Measurements from ENCODE around the gene LRRN2.
"Not testable (repeated sequence)": the region's sequence is repeated elsewhere in the genome, so short reads cannot be mapped to it uniquely, and the experiment has no call there.

Gene LRRN2

DNA sequence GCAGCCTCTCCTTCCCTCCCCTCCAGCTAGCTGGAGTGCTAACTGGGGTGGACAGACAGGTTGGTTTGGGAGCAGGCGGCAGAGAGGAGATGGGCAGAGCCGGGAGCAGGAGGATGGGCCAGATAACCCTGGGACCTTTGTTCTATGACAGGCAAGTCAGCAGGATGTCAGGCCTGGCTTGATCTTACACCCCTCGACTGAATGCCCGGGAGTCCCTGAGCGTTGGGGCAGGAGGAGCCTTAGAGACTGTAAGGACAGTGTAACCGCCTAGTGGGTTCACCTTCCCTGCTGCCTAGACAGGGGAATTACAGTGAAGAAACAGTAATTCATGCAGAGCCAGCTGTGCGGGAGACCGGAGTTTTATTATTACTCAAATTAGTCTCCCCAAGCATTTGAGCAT, 109.1 kb downstream of the LRRN2 start:
- DNase-seq (ENCODE audit: low read depth, low spot score) = peak; percentile 79

DNA sequence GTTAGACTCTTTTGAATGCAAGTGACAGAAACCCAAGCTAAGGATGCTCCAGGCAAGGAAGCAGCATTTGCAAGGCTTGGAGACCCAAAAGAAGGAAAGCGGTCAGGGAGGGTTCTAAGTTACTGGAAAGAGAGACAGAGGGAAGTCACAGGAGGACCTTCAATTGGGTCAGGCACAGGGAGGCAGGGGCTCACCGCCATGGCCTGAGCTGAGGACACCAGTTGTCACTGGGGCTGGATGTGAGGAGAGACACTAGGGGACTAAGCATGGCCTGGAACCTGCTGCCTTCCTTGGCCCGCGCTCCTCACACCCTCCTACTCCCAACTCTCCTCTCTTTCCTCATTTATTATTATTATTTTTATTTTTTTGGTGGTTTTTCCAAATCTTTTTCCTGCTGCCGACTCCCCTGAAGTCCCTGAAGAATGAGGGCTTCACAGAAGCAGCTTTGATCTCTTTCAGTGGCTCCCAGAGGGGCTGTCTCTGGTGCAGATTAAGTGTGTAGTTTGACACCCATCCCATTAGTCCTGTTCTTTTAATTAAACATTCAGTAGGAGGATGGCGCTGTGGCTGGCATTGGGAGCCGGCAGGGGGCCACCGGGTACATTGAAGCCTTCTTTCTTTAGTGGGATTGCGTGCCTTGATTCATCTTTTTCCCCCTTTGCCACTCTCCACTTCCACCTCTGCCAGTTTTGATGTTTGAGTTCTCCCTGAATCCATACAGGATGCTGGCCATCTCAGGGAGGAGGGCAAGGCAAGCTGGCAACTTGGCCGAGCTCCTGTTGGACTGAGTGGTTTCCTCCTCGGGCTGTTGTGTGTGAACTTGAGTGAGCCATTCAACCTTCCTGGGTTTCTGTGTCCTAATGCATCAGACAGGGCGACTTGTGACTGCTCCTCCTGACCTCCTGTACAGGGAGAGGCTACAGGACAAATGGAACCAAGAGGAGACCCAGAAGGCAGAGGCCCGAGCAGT, 110.0 kb downstream of the LRRN2 start:
- DNase-seq (ENCODE audit: low read depth, low spot score) = no peak

DNA sequence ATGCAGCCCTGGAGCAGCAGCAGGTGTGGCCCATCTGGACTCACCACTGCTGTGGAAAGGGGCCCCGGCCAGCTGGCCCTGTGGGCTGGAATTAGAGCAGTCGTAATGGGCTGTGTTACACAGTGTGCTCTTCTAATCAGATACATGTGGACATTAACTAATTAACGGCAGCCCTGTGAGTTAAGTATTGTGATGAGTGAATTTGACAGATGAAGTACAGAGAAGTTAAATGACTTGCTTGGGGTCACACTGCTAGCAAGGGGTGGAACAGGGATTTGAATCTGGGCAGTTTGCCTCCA, 110.7 kb downstream of the LRRN2 start:
- no peak for DNase-seq (ENCODE audit: low read depth, low spot score)

DNA sequence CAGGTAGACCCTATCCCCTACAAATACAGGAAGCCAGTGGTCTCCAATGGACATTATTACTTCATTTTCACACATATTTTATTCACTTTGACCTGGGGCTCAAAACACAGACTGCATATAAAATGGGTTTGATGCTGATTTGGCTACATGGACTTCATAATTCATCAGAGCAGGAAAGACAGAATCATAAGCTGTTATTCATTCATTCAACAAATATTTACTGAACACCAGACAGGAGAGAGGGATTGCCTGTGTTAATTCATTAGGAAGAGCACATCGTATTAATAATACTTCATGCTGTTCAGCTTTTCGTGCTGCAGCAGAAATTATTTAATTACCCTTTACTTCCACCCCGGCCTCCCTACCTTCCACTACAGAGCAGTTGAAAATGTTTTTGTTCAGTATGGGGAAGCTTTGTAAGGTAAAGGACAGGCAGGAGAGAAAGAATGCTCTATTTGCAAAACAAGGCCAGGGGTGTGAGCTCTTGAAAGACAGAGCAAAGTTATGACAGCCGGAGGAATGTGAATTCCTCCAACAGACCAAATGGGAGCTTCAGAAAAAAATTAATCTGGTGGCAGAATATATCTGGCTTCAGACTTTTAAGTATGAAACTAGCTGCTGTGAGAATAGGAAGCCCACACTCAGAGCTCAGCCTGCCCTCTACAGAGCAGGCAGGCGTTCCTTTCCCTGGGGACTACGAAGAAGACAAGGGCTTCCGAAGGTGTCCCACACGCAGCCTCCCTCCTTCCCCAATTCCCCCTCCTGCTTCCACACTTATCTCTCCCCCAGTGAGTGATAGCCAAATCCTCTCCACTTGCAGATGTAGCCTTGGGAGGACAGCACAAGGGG, 111.3 kb downstream of the LRRN2 start:
- DNase-seq (ENCODE audit: low read depth, low spot score) = peak; percentile 44

DNA sequence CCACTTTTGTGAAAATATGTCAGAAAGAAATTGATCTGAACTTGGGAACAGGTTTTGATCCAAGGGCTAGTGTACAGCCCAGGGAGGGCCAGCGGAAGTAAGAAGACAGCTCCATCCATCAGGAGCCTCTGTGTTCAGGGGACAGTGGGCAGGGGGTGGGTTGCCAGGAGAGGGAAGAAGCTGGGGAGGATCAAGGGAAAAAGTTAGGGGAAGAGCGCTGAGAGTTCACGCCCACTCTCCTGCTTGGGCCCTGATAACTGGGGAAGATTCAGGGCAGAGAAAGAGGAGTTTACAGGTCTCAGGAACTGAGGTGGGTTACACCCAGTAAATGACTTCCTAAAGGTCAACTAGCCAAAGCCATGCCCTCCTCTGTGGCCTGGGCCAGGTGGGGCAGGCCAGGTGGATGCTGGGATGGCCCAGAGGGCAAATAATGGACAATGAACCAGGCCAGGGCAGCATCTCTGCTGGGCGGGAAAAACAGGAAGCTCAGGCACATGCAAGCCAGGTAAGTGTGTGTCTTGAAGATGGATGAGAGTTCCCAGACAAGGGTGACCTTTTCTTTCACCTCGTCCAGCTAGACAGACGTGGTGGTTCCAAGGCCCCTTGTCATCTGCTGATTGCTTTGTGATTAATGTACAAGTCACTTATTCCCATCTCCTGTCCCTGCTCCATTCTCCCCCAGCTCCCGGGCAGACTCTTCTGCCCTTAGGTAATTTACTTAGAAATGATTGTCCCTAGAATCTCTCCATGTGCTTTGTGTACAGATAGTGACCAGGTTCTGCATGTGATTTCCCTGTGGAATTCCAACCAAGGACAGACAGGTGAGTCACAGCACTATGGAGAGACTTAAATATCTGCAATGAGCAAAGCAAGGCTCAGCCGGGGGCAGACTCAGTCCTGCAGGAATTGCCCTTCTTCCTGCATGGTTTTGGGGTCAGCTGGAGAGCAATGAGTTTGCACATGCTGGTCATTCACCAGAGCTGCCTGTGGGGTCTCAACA, 112.3 kb downstream of the LRRN2 start:
- peak; percentile 78 for DNase-seq (ENCODE audit: low read depth, low spot score)

DNA sequence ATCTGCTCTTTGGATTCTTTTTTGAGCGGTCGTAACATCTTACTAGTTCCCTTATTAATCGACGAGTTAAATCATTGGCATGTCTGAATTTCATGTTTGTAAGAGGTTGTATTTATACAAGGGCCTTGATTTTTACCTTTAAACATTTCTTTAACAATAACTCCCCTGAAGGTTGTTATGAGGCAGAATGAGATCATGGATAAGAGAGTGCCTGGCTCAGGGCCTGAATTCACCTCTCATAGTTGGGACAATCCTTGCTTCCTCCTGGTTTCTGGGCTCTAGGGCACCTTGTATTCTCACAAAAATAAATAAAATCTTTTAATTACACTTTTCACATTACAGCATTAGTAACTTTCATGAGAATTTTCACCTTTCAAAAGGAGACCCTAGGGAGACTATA, 113.9 kb downstream of the LRRN2 start:
- DNase-seq (ENCODE audit: low read depth, low spot score) = no peak

DNA sequence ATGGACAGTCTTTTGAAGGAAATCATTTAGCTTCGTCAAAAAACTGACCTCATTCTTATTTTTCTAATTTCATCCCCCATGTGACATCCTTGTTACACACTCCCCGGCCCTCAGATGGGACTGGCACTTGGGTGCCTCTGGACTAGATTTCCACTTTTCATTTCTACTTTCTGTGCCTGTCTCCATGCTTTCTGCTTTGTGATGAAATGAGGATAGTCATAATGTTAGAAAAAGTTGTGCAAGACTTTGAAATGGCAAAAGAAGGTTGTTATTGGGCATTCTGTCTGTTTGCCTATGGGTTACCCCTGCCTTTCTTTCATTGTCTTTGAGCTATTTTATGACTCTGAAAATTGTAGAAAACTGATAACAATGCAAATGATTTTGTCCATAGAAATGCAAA, 114.4 kb downstream of the LRRN2 start:
- DNase-seq (ENCODE audit: low read depth, low spot score) = no peak

DNA sequence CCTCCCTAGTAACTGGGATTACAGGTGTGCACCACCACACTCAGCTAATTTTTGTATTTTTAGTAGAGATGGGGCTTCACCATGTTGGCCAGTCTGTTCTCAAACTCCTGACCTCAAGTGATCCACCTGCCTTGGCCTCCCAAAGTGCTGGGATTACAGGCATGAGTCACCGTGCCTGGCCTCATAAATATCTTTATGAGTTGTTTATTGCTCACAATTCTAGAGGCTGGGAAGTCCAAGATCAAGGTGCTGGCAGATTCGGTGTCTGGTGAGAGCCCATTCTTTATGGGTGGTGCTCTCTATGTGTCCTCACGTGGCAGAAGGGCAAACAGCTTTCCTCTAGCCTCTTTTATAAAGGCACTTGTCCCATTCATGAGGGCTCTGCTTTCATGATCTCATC, 115.5 kb downstream of the LRRN2 start:
- not testable (repeated sequence) for DNase-seq (ENCODE audit: low read depth, low spot score)

DNA sequence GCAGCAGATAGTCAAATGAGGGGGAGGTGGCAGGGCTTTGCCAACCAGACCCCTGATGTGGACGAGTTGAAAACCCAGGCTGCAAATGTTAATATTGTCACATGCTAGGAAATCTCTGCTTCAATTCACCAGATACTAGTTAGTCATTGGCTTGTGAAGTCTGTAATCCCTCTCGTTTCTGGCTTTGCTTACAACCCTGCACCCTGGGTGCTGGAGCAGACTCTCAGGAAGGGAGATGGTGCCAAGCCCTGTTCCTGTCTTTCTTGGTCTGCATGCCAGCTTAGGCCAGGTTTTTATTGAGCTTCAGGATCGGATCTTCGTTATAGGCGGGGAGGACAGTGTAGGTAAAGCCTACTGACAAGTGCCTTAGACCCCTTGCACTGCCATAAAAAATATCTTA, 116.1 kb downstream of the LRRN2 start:
- DNase-seq (ENCODE audit: low read depth, low spot score) = no peak

DNA sequence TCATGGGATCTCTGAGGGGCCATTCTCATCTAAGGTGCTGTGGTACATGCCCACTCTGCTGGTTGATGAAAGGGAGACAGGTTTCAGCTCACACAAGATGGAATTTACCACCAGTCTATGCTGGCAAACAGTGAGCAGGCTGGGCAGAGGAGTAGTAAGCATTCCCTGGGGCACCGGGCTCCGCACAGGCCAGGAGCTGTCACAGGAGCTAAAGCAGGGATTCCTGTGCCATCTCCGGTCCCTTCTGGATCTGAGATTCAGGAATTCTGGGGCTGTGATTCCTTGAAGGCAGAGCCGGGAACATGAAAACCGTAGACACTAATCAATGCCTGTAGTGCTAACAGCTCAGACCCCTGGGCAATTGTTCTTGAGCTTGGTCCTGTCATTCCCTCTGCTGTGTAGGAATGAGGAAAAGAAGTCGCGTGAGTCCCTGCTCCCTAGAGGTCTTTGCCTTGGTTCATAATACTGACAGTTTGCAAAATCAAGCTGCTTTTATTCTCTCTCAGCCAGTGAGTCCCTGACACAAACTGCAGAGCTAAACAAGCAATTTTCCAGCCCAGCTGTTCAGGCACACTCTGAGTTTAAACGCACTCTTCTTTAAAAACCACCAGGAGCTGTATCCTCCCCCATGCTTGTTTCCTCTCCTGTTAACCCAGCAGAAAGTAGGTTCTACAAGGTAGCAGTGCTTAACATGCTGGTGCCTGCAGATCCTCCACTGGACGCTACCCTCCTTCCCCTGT, 116.8 kb downstream of the LRRN2 start:
- peak; percentile 63 for DNase-seq (ENCODE audit: low read depth, low spot score)

All from ELF-1 (cell line).